Central memory CD8-positive, alpha-beta T cell (primary cell): Measurements from ENCODE around the gene CYP2F1.
"Not testable (repeated sequence)": the region's sequence is repeated elsewhere in the genome, so short reads cannot be mapped to it uniquely, and the experiment has no call there.

Experiments used
- ATAC-seq: fragments of 150-1000 bp; cut with Tn5 transposase; replicated peaks from 2 replicates; pipeline ENCODE4 v1.10.0; 2022; ENCODE audit warnings: mild to moderate bottlenecking, moderate FRiP score, moderate number of reproducible peaks; ENCODE audit not compliant: poor library complexity, severe bottlenecking; ENCODE audit errors: extremely low read depth
- DNase-seq, 2 donors: peaks; one replicate each; pipeline ENCODE4 v3.0.0; 2021; ENCODE audit warnings: low spot score in 2 of 2
- H3K27ac Mint-ChIP-seq: one replicate; pipeline ENCODE4 v1.8.0; 2022; ENCODE audit warnings: low read depth, mild to moderate bottlenecking, moderate library complexity, mixed read lengths
- H3K27me3 Mint-ChIP-seq: one replicate; pipeline ENCODE4 v1.8.0; 2022; ENCODE audit warnings: mixed read lengths
- H3K36me3 Mint-ChIP-seq: one replicate; pipeline ENCODE4 v1.8.0; 2022; ENCODE audit warnings: mild to moderate bottlenecking, moderate library complexity, mixed read lengths; ENCODE audit not compliant: insufficient read depth
- H3K4me1 Mint-ChIP-seq: one replicate; pipeline ENCODE4 v1.8.0; 2022; ENCODE audit warnings: mixed read lengths
- H3K4me3 Mint-ChIP-seq: one replicate; pipeline ENCODE4 v1.8.0; 2022; ENCODE audit warnings: mild to moderate bottlenecking, moderate library complexity, mixed read lengths
- H3K9me3 Mint-ChIP-seq: one replicate; pipeline ENCODE4 v1.8.0; 2022; ENCODE audit warnings: mixed read lengths

Gene CYP2F1

DNA sequence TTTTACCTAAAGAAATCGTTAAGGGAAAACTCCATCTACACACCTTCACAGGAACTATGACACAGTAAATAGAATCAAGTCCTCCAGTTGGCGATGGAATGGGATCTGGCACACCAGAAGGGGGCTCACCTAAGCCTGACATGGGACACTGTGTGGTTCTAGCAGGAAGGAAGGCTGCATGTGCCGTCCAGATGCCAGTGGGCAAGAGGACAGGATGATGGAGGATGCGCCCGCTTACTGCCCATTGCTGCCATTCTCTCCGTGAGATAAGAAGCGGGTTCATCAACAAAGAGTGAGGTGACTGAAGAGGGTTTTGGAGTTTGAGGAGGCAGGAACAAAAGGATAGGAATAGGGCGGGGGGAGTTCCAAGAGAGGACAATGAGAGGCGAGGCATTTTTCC is 2.9 kb upstream of the CYP2F1 start:
- Mint-ChIP-seq H3K9me3 (no peaks in the 10 kb centered on the region), H3K4me3 (no peak overlapping the region), H3K4me1 (no peaks in the 10 kb centered on the region), H3K27me3 (no peaks in the 10 kb centered on the region), H3K27ac (no peak overlapping the region), H3K36me3 (no peaks in the 10 kb centered on the region)
- DNase-seq (no peak), ATAC-seq (no peak)

DNA sequence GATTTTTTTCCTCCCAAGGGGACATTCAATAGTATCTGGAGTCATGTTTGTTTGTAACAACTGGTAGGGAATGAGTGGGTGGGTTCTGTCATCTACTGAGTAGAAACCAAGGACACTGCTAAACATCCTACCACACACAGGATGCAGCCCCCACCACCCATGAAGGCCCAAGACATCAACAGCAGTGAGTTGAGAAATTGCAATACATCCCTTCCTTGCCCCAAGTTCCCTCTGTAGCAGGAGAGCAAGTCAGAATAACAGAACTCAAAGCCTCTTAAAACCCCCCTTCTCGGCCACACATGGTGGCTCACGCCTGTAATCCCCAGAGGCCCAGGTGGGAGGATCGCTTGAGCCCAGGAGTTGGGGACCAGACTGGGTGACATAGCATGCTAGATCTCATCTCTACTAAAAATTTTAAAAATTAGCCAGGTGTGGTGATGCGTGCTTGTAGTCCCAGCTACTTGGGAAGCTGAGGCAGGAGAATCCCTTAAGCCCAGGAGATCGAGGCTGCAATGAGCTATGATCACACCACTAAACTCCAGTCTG is 2.4 kb upstream of the CYP2F1 start:
- ATAC-seq: no peak
- no peak for DNase-seq
- Mint-ChIP-seq H3K27ac (no peak overlapping the region), H3K4me1 (no peaks in the 10 kb centered on the region), H3K9me3 (no peaks in the 10 kb centered on the region), H3K4me3 (no peak overlapping the region), H3K36me3 (no peaks in the 10 kb centered on the region), H3K27me3 (no peaks in the 10 kb centered on the region)

DNA sequence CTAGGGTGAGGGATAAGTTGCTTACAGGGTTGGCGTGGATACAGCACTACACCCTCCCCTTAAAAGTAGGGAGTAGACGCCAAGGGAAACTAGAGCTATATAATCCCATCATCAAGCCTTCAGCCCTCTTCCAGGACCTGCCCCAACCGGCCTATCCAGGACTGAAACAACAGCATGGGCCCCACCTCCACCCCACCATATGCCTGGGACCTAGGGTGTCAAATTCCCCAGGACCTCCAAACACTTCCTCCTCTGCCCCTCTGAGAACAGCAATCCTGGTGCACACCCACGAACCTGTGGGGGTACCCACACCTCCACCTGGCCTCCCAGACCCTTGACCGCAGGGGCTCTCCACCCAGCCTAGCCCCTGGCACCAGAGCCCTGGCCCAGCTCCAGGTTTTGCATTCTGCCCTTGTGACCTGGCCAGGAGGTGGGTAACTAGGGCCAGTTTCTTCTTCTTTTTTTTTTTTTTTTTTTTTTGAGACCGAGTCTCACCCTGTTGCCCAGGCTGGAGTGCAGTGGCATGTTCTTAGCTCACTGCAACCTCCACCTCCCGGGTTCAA is 1.4 kb upstream of the CYP2F1 start:
- H3K4me1 Mint-ChIP-seq: no peaks in the 10 kb centered on the region
- DNase-seq (no peak), ATAC-seq (no peak)
- no peak overlapping the region for H3K4me3 Mint-ChIP-seq
- H3K27me3 Mint-ChIP-seq: no peaks in the 10 kb centered on the region
- no peaks in the 10 kb centered on the region for H3K9me3 Mint-ChIP-seq
- no peak overlapping the region for H3K27ac Mint-ChIP-seq
- H3K36me3 Mint-ChIP-seq: no peaks in the 10 kb centered on the region

DNA sequence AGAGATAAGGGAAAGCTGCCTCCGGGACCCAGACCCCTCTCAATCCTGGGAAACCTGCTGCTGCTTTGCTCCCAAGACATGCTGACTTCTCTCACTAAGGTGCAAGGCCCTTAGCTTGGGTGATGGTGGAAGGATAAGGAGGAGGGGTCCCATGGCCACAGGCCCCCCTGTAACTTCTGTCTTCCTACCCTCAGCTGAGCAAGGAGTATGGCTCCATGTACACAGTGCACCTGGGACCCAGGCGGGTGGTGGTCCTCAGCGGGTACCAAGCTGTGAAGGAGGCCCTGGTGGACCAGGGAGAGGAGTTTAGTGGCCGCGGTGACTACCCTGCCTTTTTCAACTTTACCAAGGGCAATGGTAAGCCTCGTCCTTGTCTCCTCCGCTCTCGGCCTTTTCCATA is 2.0 kb downstream of the CYP2F1 start:
- DNase-seq (no peak), ATAC-seq (no peak)
- no peak overlapping the region for H3K4me3 Mint-ChIP-seq
- H3K27ac Mint-ChIP-seq: no peak overlapping the region
- H3K36me3 Mint-ChIP-seq: peaks cover 9% of the 10 kb centered on the region
- no peaks in the 10 kb centered on the region for H3K27me3 Mint-ChIP-seq
- H3K9me3 Mint-ChIP-seq: no peaks in the 10 kb centered on the region
- H3K4me1 Mint-ChIP-seq: peaks cover 8% of the 10 kb centered on the region

DNA sequence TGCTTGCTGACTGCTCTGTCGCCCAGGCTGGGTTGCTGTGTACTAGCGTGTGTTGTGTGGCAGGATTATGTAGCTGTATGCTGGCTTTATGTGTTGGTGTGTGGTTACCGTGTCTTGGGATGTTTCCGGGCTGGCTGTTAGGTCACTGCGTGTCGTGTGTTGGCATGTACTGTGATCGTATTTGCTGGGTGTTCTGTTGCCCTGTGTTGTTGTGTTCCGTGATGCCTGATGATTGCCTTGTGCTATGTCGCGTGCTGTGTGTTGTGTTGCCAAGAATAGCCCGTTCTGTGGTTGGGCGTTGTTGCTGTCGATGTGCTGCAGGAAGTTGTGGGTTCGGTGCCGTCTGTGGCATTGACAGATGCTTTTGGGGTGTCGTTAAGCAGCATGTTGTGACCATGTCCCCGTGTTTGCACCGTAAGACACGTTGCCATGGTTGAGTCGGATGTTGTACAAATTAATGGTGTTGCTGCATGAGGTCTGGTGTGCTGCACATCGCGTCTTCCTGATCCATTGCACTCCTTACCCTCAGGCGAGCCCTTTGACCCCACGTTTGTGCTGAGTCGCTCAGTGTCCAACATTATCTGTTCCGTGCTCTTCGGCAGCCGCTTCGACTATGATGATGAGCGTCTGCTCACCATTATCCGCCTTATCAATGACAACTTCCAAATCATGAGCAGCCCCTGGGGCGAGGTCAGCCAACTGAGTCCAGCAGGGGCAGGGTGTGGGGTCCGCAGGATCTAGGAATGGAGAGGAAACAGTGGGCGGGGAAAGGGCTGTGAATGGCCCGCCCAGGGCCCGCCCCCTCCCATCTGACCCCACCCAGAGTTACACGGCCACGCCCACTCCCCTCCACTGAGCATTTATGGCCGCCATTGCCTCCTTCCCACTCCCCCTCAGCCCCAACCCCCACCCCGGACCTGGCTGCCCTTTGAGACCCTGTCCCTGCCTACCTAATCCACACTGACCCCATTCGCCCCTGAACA is 7.0 kb downstream of the CYP2F1 start:
- DNase-seq: peak; percentile 62 to 91
- ATAC-seq: peak; percentile 93
- not testable (repeated sequence) for H3K27me3 Mint-ChIP-seq, H3K36me3 Mint-ChIP-seq, H3K9me3 Mint-ChIP-seq
- H3K27ac Mint-ChIP-seq: peak overlapping the region; percentile 95
- H3K4me1 Mint-ChIP-seq: peaks cover 27% of the 10 kb centered on the region
- peak overlapping the region; percentile 72 for H3K4me3 Mint-ChIP-seq

DNA sequence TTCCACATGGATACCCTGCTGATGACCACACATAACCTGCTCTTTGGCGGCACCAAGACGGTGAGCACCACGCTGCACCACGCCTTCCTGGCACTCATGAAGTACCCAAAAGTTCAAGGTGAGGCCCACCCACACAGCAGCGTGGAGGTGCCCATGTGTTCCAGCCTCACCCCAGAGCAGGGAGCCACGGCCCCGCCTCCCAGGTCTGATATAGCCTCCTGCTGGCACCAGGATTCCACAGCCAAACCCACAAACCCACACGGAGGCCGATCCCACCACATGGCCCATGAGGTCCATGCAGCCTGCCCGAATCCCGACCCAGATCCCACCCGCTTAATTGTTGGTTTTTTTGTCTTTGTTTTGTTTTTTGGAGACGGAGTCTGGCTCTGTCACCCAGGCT is 8.6 kb downstream of the CYP2F1 start:
- Mint-ChIP-seq H3K4me1 (peaks cover 39% of the 10 kb centered on the region), H3K27ac (peak overlapping the region; percentile 95), H3K36me3 (peaks cover 13% of the 10 kb centered on the region)
- not testable (repeated sequence) for H3K4me3 Mint-ChIP-seq, H3K9me3 Mint-ChIP-seq, H3K27me3 Mint-ChIP-seq, DNase-seq, ATAC-seq

DNA sequence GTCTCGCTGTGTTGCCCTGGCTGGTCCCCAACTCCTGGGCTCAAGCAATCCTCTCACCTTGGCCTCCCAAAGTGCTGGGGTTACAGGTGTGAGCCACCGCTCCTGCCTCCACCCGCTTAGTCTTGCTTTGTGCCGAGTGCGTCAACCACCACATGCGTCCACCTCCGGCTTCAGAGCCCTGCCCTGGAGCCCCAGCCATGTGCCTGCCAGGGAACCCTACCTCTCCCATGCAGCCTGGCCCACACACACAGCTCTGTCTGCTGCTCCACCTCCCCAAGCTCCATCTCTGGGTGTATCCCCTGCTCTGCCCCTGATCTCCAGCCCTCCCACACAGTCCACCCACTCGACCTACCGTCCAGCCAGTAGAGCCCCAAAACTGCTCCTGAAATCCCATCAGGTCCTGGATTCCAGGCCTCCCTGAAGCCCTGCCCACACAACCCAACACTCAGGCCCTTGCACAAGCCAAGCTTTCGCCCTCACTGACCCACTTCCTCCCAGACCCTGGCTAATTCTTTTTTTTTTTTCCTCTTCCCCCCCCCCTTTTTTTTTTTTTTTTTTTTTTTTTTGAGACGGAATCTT is 9.6 kb downstream of the CYP2F1 start:
- ATAC-seq (no peak), DNase-seq (no peak)
- Mint-ChIP-seq H3K27ac (peak overlapping the region; percentile 95), H3K4me1 (peaks cover 48% of the 10 kb centered on the region), H3K4me3 (peak overlapping the region; percentile 39), H3K9me3 (no peaks in the 10 kb centered on the region), H3K36me3 (peaks cover 13% of the 10 kb centered on the region), H3K27me3 (no peaks in the 10 kb centered on the region)

DNA sequence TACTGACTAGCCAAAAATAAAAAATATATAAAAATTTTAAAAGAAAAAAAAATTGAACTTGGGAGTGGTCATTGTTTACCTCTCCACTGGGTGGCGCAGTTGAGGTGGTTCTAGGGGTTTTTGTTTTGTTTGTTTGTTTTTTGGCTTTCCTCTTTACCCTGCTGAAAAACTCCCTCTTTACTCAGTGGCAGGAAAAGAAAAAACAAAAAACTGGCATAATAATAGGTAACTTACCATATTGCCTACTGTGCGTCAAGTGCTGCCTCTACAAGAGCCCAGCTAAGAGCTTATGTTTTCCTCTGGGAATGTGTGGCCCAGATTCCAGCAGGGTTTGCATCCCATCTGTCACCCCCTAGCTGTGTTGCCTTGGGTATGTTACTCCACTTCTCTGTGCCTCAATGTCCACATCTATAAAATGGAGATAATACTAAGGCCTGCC is 12.6 kb downstream of the CYP2F1 start:
- DNase-seq: peak; percentile 45 to 49
- not testable (repeated sequence) for H3K27me3 Mint-ChIP-seq, H3K4me3 Mint-ChIP-seq, ATAC-seq, H3K36me3 Mint-ChIP-seq, H3K9me3 Mint-ChIP-seq
- Mint-ChIP-seq H3K4me1 (peaks cover 38% of the 10 kb centered on the region), H3K27ac (peak overlapping the region; percentile 93)

DNA sequence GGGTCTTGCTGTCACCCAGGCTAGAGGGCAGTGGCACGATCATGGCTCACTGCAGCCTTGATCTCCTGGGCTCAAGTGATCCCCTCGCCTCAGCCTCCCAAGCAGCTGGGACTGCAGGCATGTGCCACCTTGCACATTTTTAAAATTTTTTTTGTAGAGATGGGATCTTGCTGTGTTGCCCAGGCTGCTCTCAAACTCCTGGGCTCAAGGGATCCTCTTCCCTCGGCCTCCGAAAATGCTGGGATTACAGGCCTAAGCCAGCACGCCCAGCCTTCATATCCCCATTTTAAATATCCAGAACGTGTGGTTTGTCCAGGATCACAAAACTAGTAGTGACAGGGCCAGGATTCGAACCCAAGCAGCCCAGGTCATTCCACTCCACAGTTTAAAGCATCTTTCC is 13.1 kb downstream of the CYP2F1 start:
- peak overlapping the region; percentile 93 for H3K27ac Mint-ChIP-seq
- peak overlapping the region; percentile 77 for H3K4me3 Mint-ChIP-seq
- not testable (repeated sequence) for DNase-seq, H3K27me3 Mint-ChIP-seq, ATAC-seq, H3K9me3 Mint-ChIP-seq, H3K36me3 Mint-ChIP-seq
- peaks cover 37% of the 10 kb centered on the region for H3K4me1 Mint-ChIP-seq

DNA sequence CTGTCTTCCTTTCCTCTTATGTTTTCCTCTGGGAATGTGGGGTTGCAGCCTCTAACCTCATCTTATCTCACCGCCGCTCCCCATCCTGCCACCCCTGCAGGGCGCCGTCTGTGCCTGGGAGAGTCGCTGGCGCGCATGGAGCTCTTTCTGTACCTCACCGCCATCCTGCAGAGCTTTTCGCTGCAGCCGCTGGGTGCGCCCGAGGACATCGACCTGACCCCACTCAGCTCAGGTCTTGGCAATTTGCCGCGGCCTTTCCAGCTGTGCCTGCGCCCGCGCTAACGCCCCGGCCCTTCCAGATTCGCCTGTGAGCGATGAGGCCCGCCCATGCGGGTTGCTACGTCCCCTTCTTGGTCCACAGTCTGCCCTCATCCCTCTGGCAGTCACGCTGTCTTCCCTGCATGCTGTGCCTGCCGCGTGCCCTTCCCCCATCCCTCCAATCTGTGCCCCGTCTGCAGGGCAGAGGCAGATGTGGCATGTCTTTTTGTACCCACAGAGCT is 13.6 kb downstream of the CYP2F1 start:
- not testable (repeated sequence) for H3K27me3 Mint-ChIP-seq, H3K9me3 Mint-ChIP-seq, H3K36me3 Mint-ChIP-seq
- H3K27ac Mint-ChIP-seq: peak overlapping the region; percentile 93
- ATAC-seq (peak; percentile 98), DNase-seq (peak; percentile 66 to 73)
- H3K4me1 Mint-ChIP-seq: peaks cover 37% of the 10 kb centered on the region
- peak overlapping the region; percentile 77 for H3K4me3 Mint-ChIP-seq

DNA sequence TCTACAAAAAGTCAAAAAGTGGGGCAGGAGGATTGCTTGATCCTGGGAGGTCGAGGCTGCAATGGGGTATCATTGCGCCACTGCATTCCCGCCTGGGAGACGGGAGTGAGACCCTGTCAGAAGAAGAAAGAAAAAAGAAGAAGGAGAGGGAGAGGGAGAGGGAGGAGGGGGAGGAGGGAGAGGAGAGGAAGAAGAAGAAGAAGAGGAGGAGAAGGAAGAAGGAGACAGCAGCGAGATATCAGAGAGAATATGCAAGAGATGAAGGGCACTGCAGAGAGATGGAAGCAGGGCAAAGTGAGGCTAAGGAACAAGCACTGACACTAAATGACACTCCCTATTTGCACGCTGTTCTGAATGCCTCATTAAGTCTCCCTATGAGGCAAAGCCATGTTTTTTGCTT is 14.5 kb downstream of the CYP2F1 start:
- H3K4me1 Mint-ChIP-seq: peaks cover 36% of the 10 kb centered on the region
- peak overlapping the region; percentile 18 for H3K4me3 Mint-ChIP-seq
- DNase-seq: no peak
- no peaks in the 10 kb centered on the region for H3K9me3 Mint-ChIP-seq
- H3K36me3 Mint-ChIP-seq: peaks cover 4% of the 10 kb centered on the region
- peaks cover 1% of the 10 kb centered on the region for H3K27me3 Mint-ChIP-seq
- H3K27ac Mint-ChIP-seq: peak overlapping the region; percentile 93
- no peak for ATAC-seq

DNA sequence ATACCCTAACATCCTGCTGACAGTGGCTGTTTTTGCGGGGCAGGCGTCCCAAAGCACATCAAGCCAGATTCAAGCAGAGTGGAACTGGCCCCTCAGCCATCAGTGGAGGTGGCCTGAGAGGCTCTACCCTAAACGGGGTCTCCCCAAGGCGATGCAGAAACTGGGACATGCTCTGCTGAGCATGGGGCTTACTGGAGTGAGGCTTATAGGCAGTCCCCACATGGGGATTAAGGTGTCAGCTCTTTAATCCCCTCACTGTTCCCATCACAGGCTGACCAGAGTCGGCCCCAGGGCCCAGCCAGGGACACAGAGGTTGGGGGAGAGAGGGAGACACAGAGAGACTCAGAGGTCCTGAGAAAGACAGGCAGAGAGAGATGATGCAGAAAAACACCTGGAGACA is 17.0 kb downstream of the CYP2F1 start:
- peaks cover 11% of the 10 kb centered on the region for H3K27me3 Mint-ChIP-seq
- DNase-seq: no peak
- H3K27ac Mint-ChIP-seq: no peak overlapping the region
- H3K9me3 Mint-ChIP-seq: no peaks in the 10 kb centered on the region
- H3K36me3 Mint-ChIP-seq: peaks cover 4% of the 10 kb centered on the region
- no peak for ATAC-seq
- H3K4me1 Mint-ChIP-seq: peaks cover 43% of the 10 kb centered on the region
- no peak overlapping the region for H3K4me3 Mint-ChIP-seq
